OCI-LY1 (cell line): ENCODE data around the gene RASGEF1B.

Source experiments
- H2AFZ ChIP-seq: fragments of 200-600 bp; sonication (generic), shearing (Covaris generic); 2 replicates; pipeline ENCODE4 v1.6.0; 2014; ENCODE audit warnings: antibody characterized with exemption, mild to moderate bottlenecking, low read length
- H3F3A ChIP-seq: fragments of 200-600 bp; sonication (generic), shearing (Covaris generic); 2 replicates; pipeline ENCODE4 v1.6.0; 2014; ENCODE audit warnings: mild to moderate bottlenecking, antibody characterized with exemption, low read length, moderate library complexity; ENCODE audit not compliant: insufficient read depth
- H3K27ac ChIP-seq: fragments of 200-600 bp; sonication (generic); 2 replicates; pipeline ENCODE4 v1.5.1; 2014; ENCODE audit warnings: low read length, mixed run types, mild to moderate bottlenecking, low read depth; ENCODE audit not compliant: poor library complexity, severe bottlenecking
- H3K27me3 ChIP-seq: fragments of 200-600 bp; sonication (generic); 2 replicates; pipeline ENCODE4 v1.6.0; 2014; ENCODE audit warnings: antibody characterized with exemption, mild to moderate bottlenecking, low read length, moderate library complexity; ENCODE audit not compliant: insufficient read depth
- H3K36me3 ChIP-seq: fragments of 200-600 bp; sonication (generic); 2 replicates; pipeline ENCODE4 v1.6.1; 2014; ENCODE audit warnings: mild to moderate bottlenecking, antibody characterized with exemption, low read length, moderate library complexity, mixed read lengths; ENCODE audit not compliant: insufficient read depth
- H3K4me1 ChIP-seq: fragments of 200-600 bp; sonication (generic); 2 replicates; pipeline ENCODE4 v1.5.1; 2014; ENCODE audit warnings: mild to moderate bottlenecking, low read length, moderate library complexity; ENCODE audit not compliant: insufficient read depth, severe bottlenecking
- H3K4me2 ChIP-seq: fragments of 200-600 bp; sonication (generic), shearing (Covaris generic); 2 replicates; pipeline ENCODE4 v1.6.1; 2014; ENCODE audit warnings: low read length
- H3K4me3 ChIP-seq: fragments of 200-600 bp; sonication (generic); 2 replicates; pipeline ENCODE4 v1.5.1; 2014; ENCODE audit warnings: low read length, low read depth, mild to moderate bottlenecking, mixed read lengths; ENCODE audit not compliant: poor library complexity, severe bottlenecking
- H3K79me2 ChIP-seq: fragments of 200-600 bp; shearing (Covaris generic); 2 replicates; pipeline ENCODE4 v1.6.1; 2016; ENCODE audit warnings: mixed run types, low read length, mixed read lengths; ENCODE audit not compliant: insufficient read depth
- H3K9ac ChIP-seq: fragments of 200-600 bp; sonication (generic), shearing (Covaris generic); 2 replicates; pipeline ENCODE4 v1.6.1; 2014; ENCODE audit warnings: mild to moderate bottlenecking, low read length, mixed read lengths
- H3K9me2 ChIP-seq: fragments of 200-600 bp; sonication (generic), shearing (Covaris generic); 2 replicates; pipeline ENCODE4 v1.6.1; 2014; ENCODE audit warnings: low read depth, mild to moderate bottlenecking, low read length, mixed read lengths
- H3K9me3 ChIP-seq: fragments of 200-600 bp; shearing (Covaris generic); 2 replicates; pipeline ENCODE4 v1.6.1; 2014; ENCODE audit warnings: low read length, mixed read lengths
- H4K20me1 ChIP-seq: fragments of 200-600 bp; sonication (generic), shearing (Covaris generic); 2 replicates; pipeline ENCODE4 v1.6.0; 2016; ENCODE audit warnings: mild to moderate bottlenecking, low read length; ENCODE audit not compliant: insufficient read depth
- CTCF ChIP-seq: fragments of 200-600 bp; sonication (generic), shearing (Covaris generic); IDR thresholded peaks from 2 replicates; pipeline ENCODE4 v1.5.1; 2017; ENCODE audit warnings: mild to moderate bottlenecking, antibody characterized with exemption, low read length, moderate library complexity, mixed read lengths
- EZH2 ChIP-seq: fragments of 200-600 bp; sonication (generic), shearing (Covaris generic); IDR thresholded peaks from 2 replicates; pipeline ENCODE4 v1.8.0; 2017; ENCODE audit warnings: borderline replicate concordance, mixed run types, mild to moderate bottlenecking, antibody characterized with exemption, low read length, moderate library complexity, mixed read lengths

The RASGEF1B gene

GRCh38 chr4:81509191-81509590, 37.5 kb upstream of the RASGEF1B start:
- no peaks in the 10 kb centered on the region for H4K20me1 ChIP-seq
- no peaks in the 10 kb centered on the region for H3K27me3 ChIP-seq
- no peaks in the 10 kb centered on the region for H3K9me2 ChIP-seq
- H3K4me3 ChIP-seq = no peak overlapping the region
- no peaks in the 10 kb centered on the region for H3F3A ChIP-seq
- H2AFZ ChIP-seq = no peak overlapping the region
- TF ChIP-seq CTCF (no peak), EZH2 (no peak)
- no peak overlapping the region for H3K9ac ChIP-seq
- no peaks in the 10 kb centered on the region for H3K9me3 ChIP-seq
- H3K4me2 ChIP-seq = no peak overlapping the region
- no peaks in the 10 kb centered on the region for H3K36me3 ChIP-seq
- H3K79me2 ChIP-seq = no peaks in the 10 kb centered on the region
- H3K4me1 ChIP-seq = peaks cover 87% of the 10 kb centered on the region
- H3K27ac ChIP-seq = peak overlapping the region; percentile 44

GRCh38 chr4:81508411-81509185, 36.9 kb upstream of the RASGEF1B start:
- Histone ChIP-seq H3K9me2 (no peaks in the 10 kb centered on the region), H3K4me1 (peaks cover 87% of the 10 kb centered on the region), H3K27me3 (no peaks in the 10 kb centered on the region), H3K4me2 (no peak overlapping the region), H3K36me3 (no peaks in the 10 kb centered on the region), H4K20me1 (no peaks in the 10 kb centered on the region), H3K9me3 (no peaks in the 10 kb centered on the region), H3K79me2 (no peaks in the 10 kb centered on the region), H3K27ac (peak overlapping the region; percentile 44), H3F3A (no peaks in the 10 kb centered on the region), H3K9ac (no peak overlapping the region), H3K4me3 (no peak overlapping the region), H2AFZ (no peak overlapping the region)
- TF ChIP-seq CTCF (no peak), EZH2 (no peak)

- H3K79me2 ChIP-seq = no peaks in the 10 kb centered on the region
- H3K9me3 ChIP-seq = no peaks in the 10 kb centered on the region
- no peaks in the 10 kb centered on the region for H3K9me2 ChIP-seq
- H2AFZ ChIP-seq = no peak overlapping the region
- H3K36me3 ChIP-seq = no peaks in the 10 kb centered on the region
- no peaks in the 10 kb centered on the region for H3F3A ChIP-seq
- H3K27me3 ChIP-seq = no peaks in the 10 kb centered on the region
- no peaks in the 10 kb centered on the region for H4K20me1 ChIP-seq
- H3K27ac ChIP-seq = no peak overlapping the region
- H3K4me3 ChIP-seq = no peak overlapping the region
- H3K9ac ChIP-seq = no peak overlapping the region
- H3K4me2 ChIP-seq = no peak overlapping the region
- TF ChIP-seq EZH2 = no peak
- TF ChIP-seq CTCF = no peak
- peaks cover 87% of the 10 kb centered on the region for H3K4me1 ChIP-seq
Observed at GRCh38 chr4:81507530-81507929, 35.8 kb upstream of the RASGEF1B start.
